H1 (cell line): ENCODE data around the gene TMEM59L. TPM values are rescaled to one million over a fixed set of nuclear protein-coding genes. Genes with fewer than 3 reads are reported as not detected.

Experiments
- CTCF ChIA-PET: fragments of 300-600 bp; sonication (Branson Sonifier 250); formaldehyde crosslinking; loops from one replicate; lab custom pipeline; 2021; ENCODE audit not compliant: partially characterized antibody; lab: Charles Lee
- POLR2A ChIA-PET: fragments of 300-600 bp; sonication (Branson Sonifier 250); formaldehyde crosslinking; loops from one replicate; lab custom pipeline; 2021; ENCODE audit warnings: inconsistent platforms; ENCODE audit not compliant: partially characterized antibody; lab: Charles Lee
- DNase-seq, 2 experiments: peaks; one replicate each; pipeline versions ENCODE4 v3.0.0 to v3.0.0-alpha.2; 2010 to 2022; ENCODE audit warnings: low spot score in 2 of 2, low read depth in 1 of 2, mixed read lengths in 1 of 2
- FAIRE-seq: peaks from 2 replicates; lab custom pipeline; 2011; peaks lifted over from hg19 to GRCh38; lab: Jason Lieb, UNC
- H2AFZ ChIP-seq: 2 replicates; pipeline ENCODE4 v1.8.1; 2012; ENCODE audit warnings: low read length, inconsistent platforms
- H2AK5ac ChIP-seq: 2 replicates; pipeline ENCODE4 v1.6.1; 2013; ENCODE audit warnings: low read depth, low read length
- H2BK120ac ChIP-seq: replicated peaks from 2 replicates; pipeline ENCODE3; 2013; ENCODE audit warnings: low read depth, low read length, inconsistent platforms
- H2BK12ac ChIP-seq: 2 replicates; pipeline ENCODE4 v1.6.1; 2013; ENCODE audit warnings: low read depth, low read length
- H2BK15ac ChIP-seq: 2 replicates; pipeline ENCODE4 v1.6.1; 2013; ENCODE audit warnings: low read length
- H2BK20ac ChIP-seq: 2 replicates; pipeline ENCODE4 v1.6.1; 2013; ENCODE audit warnings: low read length
- H2BK5ac ChIP-seq: 2 replicates; pipeline ENCODE4 v1.6.1; 2013; ENCODE audit warnings: low read depth, low read length
- H3K14ac ChIP-seq: 2 replicates; pipeline ENCODE4 v1.6.1; 2013; ENCODE audit warnings: inconsistent platforms; ENCODE audit not compliant: insufficient read length
- H3K18ac ChIP-seq: 2 replicates; pipeline ENCODE4 v1.6.1; 2013; ENCODE audit warnings: low read length; ENCODE audit errors: extremely low read depth
- H3K23ac ChIP-seq: 2 replicates; pipeline ENCODE4 v1.6.1; 2013; ENCODE audit warnings: inconsistent platforms; ENCODE audit not compliant: insufficient read length
- H3K23me2 ChIP-seq: 2 replicates; pipeline ENCODE4 v1.6.1; 2013; ENCODE audit warnings: low read depth, low read length
- H3K27ac ChIP-seq: 2 replicates; pipeline ENCODE4 v1.6.1; 2011; ENCODE audit warnings: low read depth, low read length, inconsistent platforms
- H3K27me3 ChIP-seq, 4 experiments: replicated peaks in 1 of 4; 1 replicate in 1 of 4; 2 replicates in 3 of 4; pipeline versions ENCODE4 v1.6.1 to v1.8.1; 2011 to 2013; ENCODE audit warnings: low read length in 3 of 4, mild to moderate bottlenecking in 3 of 4, inconsistent platforms in 2 of 4, mixed read lengths in 2 of 4, moderate library complexity in 1 of 4; ENCODE audit not compliant: control insufficient read depth in 3 of 4, insufficient read depth in 3 of 4; ENCODE audit errors: extremely low read depth in 1 of 4
- H3K36me3 ChIP-seq, 4 experiments: 2 replicates each; pipeline versions ENCODE4 v1.6.1 to v1.8.1; 2011 to 2013; ENCODE audit warnings: mild to moderate bottlenecking in 4 of 4, low read length in 3 of 4, moderate library complexity in 2 of 4, control low read depth in 1 of 4, inconsistent platforms in 1 of 4; ENCODE audit not compliant: insufficient read depth in 4 of 4, control insufficient read depth in 2 of 4
- H3K4ac ChIP-seq: replicated peaks from 2 replicates; pipeline ENCODE3; 2013; ENCODE audit warnings: low read length, low read depth, mixed read lengths, inconsistent platforms; ENCODE audit not compliant: insufficient read length
- H3K4me1 ChIP-seq, 4 experiments: replicated peaks in 1 of 4; 1 replicate in 1 of 4; 2 replicates in 3 of 4; pipeline versions ENCODE4 v1.6.1 to v1.8.1; 2011 to 2013; ENCODE audit warnings: low read length in 3 of 4, inconsistent platforms in 2 of 4, mixed read lengths in 1 of 4; ENCODE audit not compliant: insufficient read depth in 4 of 4, control insufficient read depth in 3 of 4
- H3K4me2 ChIP-seq, 2 experiments: 2 replicates each; pipeline versions ENCODE4 v1.6.1 to v1.8.1; 2011 to 2013; ENCODE audit warnings: low read depth in 2 of 2, low read length in 2 of 2, control low read depth in 1 of 2, inconsistent platforms in 1 of 2, mild to moderate bottlenecking in 1 of 2; ENCODE audit not compliant: insufficient read depth in 1 of 2
- H3K4me3 ChIP-seq, 4 experiments: fragments of 200-600, 300-600 bp in 1 of 4; sonication (generic), shearing (Covaris generic), sonication (Bioruptor Twin) in 1 of 4; 2 replicates each; pipeline versions ENCODE4 v1.5.1 to v1.8.1; 2011 to 2016; ENCODE audit warnings: low read length in 4 of 4, low read depth in 3 of 4, control low read depth in 2 of 4, inconsistent platforms in 2 of 4, mild to moderate bottlenecking in 2 of 4, mixed read lengths in 1 of 4, moderate library complexity in 1 of 4; ENCODE audit not compliant: insufficient read depth in 2 of 4; ENCODE audit errors: extremely low read depth in 1 of 4
- H3K56ac ChIP-seq: replicated peaks from 2 replicates; pipeline ENCODE3; 2013; ENCODE audit warnings: low read depth, mild to moderate bottlenecking, mixed read lengths, low read length, inconsistent platforms; ENCODE audit not compliant: insufficient read length
- H3K79me1 ChIP-seq: 2 replicates; pipeline ENCODE4 v1.6.1; 2013; ENCODE audit warnings: low read depth, low read length, control low read depth
- H3K79me2 ChIP-seq, 2 experiments: 2 replicates each; pipeline versions ENCODE4 v1.6.1 to v1.8.1; 2012 to 2013; ENCODE audit warnings: low read length in 2 of 2, mild to moderate bottlenecking in 2 of 2, inconsistent platforms in 1 of 2; ENCODE audit not compliant: insufficient read depth in 2 of 2, control insufficient read depth in 1 of 2
- H3K9ac ChIP-seq, 4 experiments: replicated peaks in 1 of 4; 1 replicate in 1 of 4; 2 replicates in 3 of 4; pipeline versions ENCODE4 v1.6.1 to v1.8.1; 2011 to 2013; ENCODE audit warnings: low read depth in 3 of 4, low read length in 3 of 4, control low read depth in 2 of 4, mild to moderate bottlenecking in 2 of 4, moderate library complexity in 2 of 4, inconsistent platforms in 1 of 4; ENCODE audit errors: extremely low read depth in 1 of 4
- H3K9me3 ChIP-seq, 2 experiments: 2 replicates each; pipeline versions ENCODE4 v1.6.1 to v1.8.1; 2012 to 2013; ENCODE audit warnings: mild to moderate bottlenecking in 2 of 2, moderate library complexity in 2 of 2, control low read depth in 1 of 2, inconsistent platforms in 1 of 2, low read depth in 1 of 2, low read length in 1 of 2, mixed read lengths in 1 of 2; ENCODE audit not compliant: insufficient read depth in 2 of 2
- H4K20me1 ChIP-seq, 2 experiments: replicated peaks in 1 of 2; 2 replicates each; pipeline versions ENCODE3 to v1.8.1; 2011 to 2013; ENCODE audit warnings: inconsistent platforms in 2 of 2, low read length in 2 of 2, mild to moderate bottlenecking in 1 of 2; ENCODE audit not compliant: insufficient read depth in 2 of 2, control insufficient read depth in 1 of 2
- H4K5ac ChIP-seq: 2 replicates; pipeline ENCODE4 v1.6.1; 2013; ENCODE audit warnings: low read length, low read depth, mixed read lengths, inconsistent platforms; ENCODE audit not compliant: insufficient read length
- H4K8ac ChIP-seq: 2 replicates; pipeline ENCODE4 v1.8.0; 2013; ENCODE audit warnings: mild to moderate bottlenecking, moderate library complexity, low read length, inconsistent platforms; ENCODE audit not compliant: insufficient read depth; ENCODE audit errors: extremely low read depth
- H4K91ac ChIP-seq: replicated peaks from 2 replicates; pipeline ENCODE3; 2013; ENCODE audit warnings: low read length, mixed read lengths, inconsistent platforms; ENCODE audit not compliant: insufficient read length
- CEBPB ChIP-seq: IDR thresholded peaks from 2 replicates; pipeline ENCODE4 v1.6.1; 2012; ENCODE audit warnings: low read depth, low read length
- JUN ChIP-seq: IDR thresholded peaks from 2 replicates; pipeline ENCODE4 v1.6.1; 2011; ENCODE audit warnings: low read depth, mild to moderate bottlenecking, improper control_type of control experiment, low read length
- RBBP5 ChIP-seq: IDR thresholded peaks from 2 replicates; pipeline ENCODE4 v1.7.1; 2012; ENCODE audit warnings: low read depth, mild to moderate bottlenecking, inconsistent platforms, low read length, moderate library complexity, borderline replicate concordance
- USF2 ChIP-seq: IDR thresholded peaks from 2 replicates; pipeline ENCODE4 v1.6.1; 2011; ENCODE audit warnings: low read length, improper control_type of control experiment
- WGBS, 2 experiments: shearing (Covaris generic) in 1 of 2; methylation state at CpG; one replicate each; pipeline versions ENCODE4 v1.1.6 to v1.1.7; 2013 to 2015; ENCODE audit warnings: low lambda C conversion rate in 2 of 2, mixed read lengths in 2 of 2, inconsistent platforms in 1 of 2, low coverage in 1 of 2, missing lambda C conversion rate in 1 of 2; ENCODE audit not compliant: insufficient replicate concordance in 2 of 2, insufficient coverage in 1 of 2, insufficient read length in 1 of 2; ENCODE audit errors: extremely low coverage in 1 of 2, missing lambda C conversion rate in 1 of 2; 5-methylcytosine and 5-hydroxymethylcytosine counted together
- polyA plus RNA-seq, 7 experiments: library from polyadenylated mRNA; depleted of rRNA in 3 of 7; stranded (reverse) in 5 of 7; unstranded in 2 of 7; fragments of >200 nt in 5 of 7; fragments of 200-250 nt in 2 of 7; gene quantifications; 1 replicate in 5 of 7; 2 replicates in 1 of 7; 4 replicates in 1 of 7; pipeline versions ENCODE4 v1.2.1 to v1.2.3, GENCODE V29; 2011 to 2013; ENCODE audit warnings: missing spikeins in 2 of 7, mixed read lengths in 2 of 7
- total RNA-seq: library from RNA; stranded (reverse); fragmentation: NEBNext Ultra II Directional; extraction: Animal tissue kit (Norgen Biotek cat#: 25700); gene quantifications from 2 replicates; pipeline ENCODE4 v1.2.1, GENCODE V29; 2021

TMEM59L gene
- total and polyA plus RNA-seq, 2 of the 8 experiments (the other 6 are each of a cell fraction or from before 2014, with no cell fraction given): 4.0 to 12.2 TPM

DNA sequence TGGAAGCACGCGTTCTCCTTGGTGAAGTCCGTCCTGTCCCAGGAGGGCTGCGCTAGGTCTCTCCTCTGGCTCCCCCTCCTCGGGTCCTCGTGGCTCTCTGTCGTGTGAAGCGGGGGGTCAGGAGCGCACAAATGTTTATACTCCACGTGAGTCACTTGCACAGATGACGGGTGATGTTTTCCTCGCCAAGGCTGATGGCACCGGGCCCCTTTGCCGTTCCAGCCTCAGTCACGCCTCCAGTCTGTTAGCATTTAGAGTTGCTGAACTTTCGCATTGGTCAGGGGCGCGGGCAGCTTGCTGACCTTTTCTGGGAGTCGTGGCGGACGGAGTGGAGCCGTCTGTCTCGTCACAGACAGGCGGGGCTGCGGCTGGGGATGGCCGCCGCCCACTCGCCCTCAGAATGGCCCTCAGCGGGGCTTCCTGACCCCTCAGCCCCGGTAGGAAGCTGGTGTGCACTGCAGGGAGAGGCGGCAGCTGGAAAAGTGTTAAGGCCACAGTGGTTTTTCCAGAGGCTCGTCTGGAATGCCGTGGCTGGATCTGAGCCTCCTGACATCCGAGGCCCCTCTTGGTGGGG, 37.9 kb downstream of the TMEM59L start:
- H3K36me3 ChIP-seq: no peaks in the 10 kb centered on the region
- no peak overlapping the region for H2AK5ac ChIP-seq
- no peak overlapping the region for H4K8ac ChIP-seq
- CTCF ChIA-PET: interaction anchor here (0.7 kb wide), 1 partner anchor 161 kb away, joined by 3 read pairs; no protein-coding TSS in a partner anchor
- no peak overlapping the region for H3K4me2 ChIP-seq
- peaks cover 0 to 4% of the 10 kb centered on the region in 2 experiments; a peak in 1 of 4 replicates for H3K79me2 ChIP-seq
- no peak overlapping the region for H3K56ac ChIP-seq
- H2BK5ac ChIP-seq: no peak overlapping the region
- no peak overlapping the region for H4K91ac ChIP-seq
- H3K9ac ChIP-seq: no peak overlapping the region
- no peak overlapping the region for H3K4me3 ChIP-seq
- peaks cover 9 to 44% of the 10 kb centered on the region in 2 experiments for H4K20me1 ChIP-seq
- POLR2A ChIA-PET: interaction anchor here (1.2 kb wide), 1 partner anchor 58 kb away, joined by 3 read pairs; no protein-coding TSS in a partner anchor
- no peak overlapping the region for H3K27ac ChIP-seq
- H3K79me1 ChIP-seq: peaks cover 19% of the 10 kb centered on the region
- H3K14ac ChIP-seq: no peak overlapping the region
- FAIRE-seq (no peak), DNase-seq (no peak)
- H3K4ac ChIP-seq: no peak overlapping the region
- peaks cover 13% of the 10 kb centered on the region; the same call in 1 of the 2 replicates for H3K23me2 ChIP-seq
- no peak overlapping the region for H2BK20ac ChIP-seq
- no peaks in the 10 kb centered on the region for H3K27me3 ChIP-seq
- no peak overlapping the region for H4K5ac ChIP-seq
- H2BK120ac ChIP-seq: no peak overlapping the region
- H2BK12ac ChIP-seq: peak overlapping the region; percentile 39; the same call in 1 of the 2 replicates
- no peak overlapping the region for H2BK15ac ChIP-seq
- H3K9me3 ChIP-seq: no peaks in the 10 kb centered on the region
- H2AFZ ChIP-seq: no peak overlapping the region
- 82% methylated on average over 28 of the region's 34 CpGs; no CpG with 5 or more reads in 1 of the 2 experiments for WGBS, 2 experiments
- no peak for TF ChIP-seq USF2
- no peak for TF ChIP-seq RBBP5
- TF ChIP-seq CEBPB: no peak
- no peak for TF ChIP-seq JUN
- TF ChIP-seq, all 59 proteins: peak for 0
- H3K23ac ChIP-seq: no peak overlapping the region
- H3K4me1 ChIP-seq: peaks cover 0 to 13% (median under 1%) of the 10 kb centered on the region in 4 experiments; a peak in 3 of 7 replicates
- no peak overlapping the region for H3K18ac ChIP-seq
